H9 (cell line): ENCODE measurements around the gene DISC1. TPM values are rescaled to one million over a fixed set of nuclear protein-coding genes. Genes with fewer than 3 reads are reported as not detected.

Experiments
- DNase-seq: peaks from one replicate; pipeline ENCODE4 v3.0.0-alpha.2; 2017
- H2AFZ ChIP-seq: one replicate; pipeline ENCODE4 v1.6.1; 2013; ENCODE audit warnings: mild to moderate bottlenecking, low read length, control low read depth, moderate library complexity
- H2AK5ac ChIP-seq: 2 replicates; pipeline ENCODE4 v1.6.1; 2013; ENCODE audit warnings: low read length, control low read depth, mixed read lengths; ENCODE audit not compliant: insufficient read length
- H2BK120ac ChIP-seq: one replicate; pipeline ENCODE4 v1.6.1; 2013; ENCODE audit warnings: low read depth, mild to moderate bottlenecking, low read length, control low read depth, inconsistent platforms; ENCODE audit not compliant: poor library complexity, severe bottlenecking
- H2BK12ac ChIP-seq: 2 replicates; pipeline ENCODE4 v1.6.1; 2013; ENCODE audit warnings: low read length, control low read depth, mixed read lengths, low read depth; ENCODE audit not compliant: insufficient read length
- H2BK15ac ChIP-seq: 2 replicates; pipeline ENCODE4 v1.6.1; 2013; ENCODE audit warnings: low read depth, low read length, control low read depth
- H2BK20ac ChIP-seq: one replicate; pipeline ENCODE4 v1.6.1; 2013; ENCODE audit warnings: low read depth, mild to moderate bottlenecking, low read length, control low read depth, inconsistent platforms; ENCODE audit not compliant: poor library complexity, severe bottlenecking
- H2BK5ac ChIP-seq: 2 replicates; pipeline ENCODE4 v1.6.1; 2013; ENCODE audit warnings: low read length, control low read depth, mixed read lengths; ENCODE audit not compliant: insufficient read length
- H3K14ac ChIP-seq: 2 replicates; pipeline ENCODE4 v1.6.1; 2013; ENCODE audit warnings: low read length, control low read depth; ENCODE audit not compliant: insufficient read depth
- H3K18ac ChIP-seq: 2 replicates; pipeline ENCODE4 v1.6.1; 2013; ENCODE audit warnings: low read depth, mild to moderate bottlenecking, mixed read lengths, low read length, control low read depth; ENCODE audit not compliant: insufficient read length
- H3K23ac ChIP-seq: 2 replicates; pipeline ENCODE4 v1.6.1; 2013; ENCODE audit warnings: low read length, control low read depth, mixed read lengths, low read depth; ENCODE audit not compliant: insufficient read length
- H3K23me2 ChIP-seq: 2 replicates; pipeline ENCODE4 v1.6.1; 2013; ENCODE audit warnings: low read depth, mild to moderate bottlenecking, mixed read lengths, low read length, control low read depth; ENCODE audit not compliant: insufficient read length, poor library complexity, severe bottlenecking
- H3K27ac ChIP-seq: 2 replicates; pipeline ENCODE4 v1.5.1; 2013; ENCODE audit warnings: low read length, control low read depth, mixed read lengths, low read depth; ENCODE audit not compliant: insufficient read length
- H3K27me3 ChIP-seq: 2 replicates; pipeline ENCODE4 v1.6.1; 2013; ENCODE audit warnings: low read length, control low read depth, inconsistent platforms; ENCODE audit not compliant: insufficient read depth
- H3K4ac ChIP-seq: 2 replicates; pipeline ENCODE4 v1.6.1; 2013; ENCODE audit warnings: low read depth, mild to moderate bottlenecking, control low read depth, inconsistent platforms, low read length, moderate library complexity
- H3K4me1 ChIP-seq: 2 replicates; pipeline ENCODE4 v1.6.1; 2013; ENCODE audit warnings: low read length, control low read depth, inconsistent platforms; ENCODE audit not compliant: insufficient read depth
- H3K4me2 ChIP-seq: 2 replicates; pipeline ENCODE4 v1.6.1; 2013; ENCODE audit warnings: low read length, control low read depth, mixed read lengths; ENCODE audit not compliant: insufficient read length, insufficient read depth
- H3K56ac ChIP-seq: 2 replicates; pipeline ENCODE4 v1.6.1; 2013; ENCODE audit warnings: low read depth, mild to moderate bottlenecking, mixed read lengths, low read length, control low read depth; ENCODE audit not compliant: insufficient read length
- H3K79me1 ChIP-seq: 2 replicates; pipeline ENCODE4 v1.6.1; 2013; ENCODE audit warnings: low read depth, mild to moderate bottlenecking, moderate library complexity, low read length, control low read depth, inconsistent platforms; ENCODE audit not compliant: insufficient read depth, poor library complexity, severe bottlenecking
- H3K79me2 ChIP-seq: 2 replicates; pipeline ENCODE4 v1.6.1; 2013; ENCODE audit warnings: low read length, control low read depth, inconsistent platforms; ENCODE audit not compliant: insufficient read depth
- H3K9ac ChIP-seq: 2 replicates; pipeline ENCODE4 v1.6.1; 2013; ENCODE audit warnings: low read length, control low read depth, mixed read lengths; ENCODE audit not compliant: insufficient read length; ENCODE audit errors: extremely low read depth
- H3K9me3 ChIP-seq: one replicate; pipeline ENCODE4 v1.6.1; 2013; ENCODE audit warnings: low read depth, low read length, inconsistent platforms; ENCODE audit not compliant: control insufficient read depth
- H3T11ph ChIP-seq: one replicate; pipeline ENCODE4 v1.6.1; 2013; ENCODE audit warnings: mild to moderate bottlenecking, low read length, control low read depth, inconsistent platforms
- H4K20me1 ChIP-seq: one replicate; pipeline ENCODE4 v1.6.1; 2013; ENCODE audit not compliant: control insufficient read depth, insufficient read length, insufficient read depth
- H4K5ac ChIP-seq: 2 replicates; pipeline ENCODE4 v1.6.1; 2013; ENCODE audit warnings: low read depth, mild to moderate bottlenecking, mixed read lengths, low read length, control low read depth; ENCODE audit not compliant: insufficient read length
- H4K8ac ChIP-seq: replicated peaks from 2 replicates; pipeline ENCODE4 v1.6.1; 2013; ENCODE audit warnings: low read length, control low read depth, mixed read lengths, low read depth; ENCODE audit not compliant: insufficient read length
- H4K91ac ChIP-seq: 2 replicates; pipeline ENCODE4 v1.6.1; 2013; ENCODE audit warnings: low read depth, mild to moderate bottlenecking, moderate library complexity, mixed read lengths, low read length, control low read depth; ENCODE audit not compliant: insufficient read length
- H3K27ac Mint-ChIP-seq, 3 experiments: 2 replicates in 2 of 3; 3 replicates in 1 of 3; pipeline ENCODE4 v1.8.0; 2020 to 2021; ENCODE audit warnings: mixed read lengths in 3 of 3, mild to moderate bottlenecking in 1 of 3, moderate library complexity in 1 of 3
- H3K27me3 Mint-ChIP-seq: 2 replicates; pipeline ENCODE4 v1.8.0; 2021; ENCODE audit warnings: low read depth, mild to moderate bottlenecking, moderate library complexity, mixed read lengths
- H3K36me3 Mint-ChIP-seq, 3 experiments: 2 replicates in 2 of 3; 3 replicates in 1 of 3; pipeline ENCODE4 v1.8.0; 2020 to 2021; ENCODE audit warnings: low read depth in 3 of 3, mixed read lengths in 3 of 3; ENCODE audit not compliant: insufficient read depth in 1 of 3
- H3K4me1 Mint-ChIP-seq, 2 experiments: 2 replicates each; pipeline ENCODE4 v1.8.0; 2020; ENCODE audit warnings: mixed read lengths in 2 of 2
- H3K4me3 Mint-ChIP-seq, 2 experiments: 2 replicates in 1 of 2; 3 replicates in 1 of 2; pipeline ENCODE4 v1.8.0; 2020 to 2021; ENCODE audit warnings: mild to moderate bottlenecking in 2 of 2, mixed read lengths in 2 of 2, moderate library complexity in 1 of 2
- H3K9me3 Mint-ChIP-seq, 2 experiments: 2 replicates in 1 of 2; 3 replicates in 1 of 2; pipeline ENCODE4 v1.8.0; 2020; ENCODE audit warnings: mild to moderate bottlenecking in 2 of 2, mixed read lengths in 2 of 2, moderate library complexity in 1 of 2
- CTCF ChIP-seq: fragments of 200-600 bp; sonication (generic); conservative IDR thresholded peaks from 3 replicates; pipeline ENCODE4 v1.8.0; 2021; ENCODE audit warnings: antibody characterized with exemption, mild to moderate bottlenecking
- WGBS: extraction: QIAGEN DNeasy Blood & Tissue Kit; methylation state at CpG from one replicate; pipeline ENCODE4 v1.1.7; 2013; ENCODE audit warnings: missing lambda C conversion rate, low lambda C conversion rate, mixed read lengths; ENCODE audit not compliant: insufficient read length; ENCODE audit errors: extremely low coverage; 5-methylcytosine and 5-hydroxymethylcytosine counted together
- total RNA-seq: library from RNA; stranded (reverse); gene quantifications from 2 replicates; pipeline ENCODE4 v1.2.1, GENCODE V29; 2021

DISC1 gene
- total RNA-seq, 1 experiment from 2014 or later, result 2.5 TPM

GRCh38 chr1:231611851-231612250, 14.7 kb upstream of the DISC1 start:
- Histone ChIP-seq H3K79me2 (no peaks in the 10 kb centered on the region), H3K27me3 (no peaks in the 10 kb centered on the region), H3K23ac (no peak overlapping the region), H4K5ac (no peak overlapping the region), H3K14ac (no peak overlapping the region), H4K91ac (no peak overlapping the region), H2AK5ac (no peak overlapping the region), H2BK15ac (no peak overlapping the region), H2BK12ac (no peak overlapping the region), H2BK5ac (no peak overlapping the region), H3K4me2 (no peak overlapping the region), H3T11ph (no peak overlapping the region), H4K20me1 (no peaks in the 10 kb centered on the region), H3K18ac (no peak overlapping the region), H2AFZ (no peak overlapping the region), H3K4ac (no peak overlapping the region), H3K79me1 (no peaks in the 10 kb centered on the region), H4K8ac (no peak overlapping the region), H3K23me2 (no peaks in the 10 kb centered on the region), H3K56ac (no peak overlapping the region), H2BK120ac (no peak overlapping the region), H2BK20ac (no peak overlapping the region), H3K9ac (no peak overlapping the region), H3K27ac (no peak overlapping the region), H3K9me3 (no peaks in the 10 kb centered on the region), H3K4me1 (no peaks in the 10 kb centered on the region)
- H3K27ac Mint-ChIP-seq, result no peak overlapping the region
- no peak overlapping the region for H3K4me3 Mint-ChIP-seq
- no CpG with 5 or more reads among the region's 5 CpGs for WGBS
- peaks cover 81% of the 10 kb centered on the region for H3K27me3 Mint-ChIP-seq
- H3K36me3 Mint-ChIP-seq, result no peaks in the 10 kb centered on the region
- DNase-seq, result no peak
- TF ChIP-seq CTCF, result no peak
- H3K9me3 Mint-ChIP-seq, result no peaks in the 10 kb centered on the region; a peak in 3 of 5 replicates
- H3K4me1 Mint-ChIP-seq, result no peaks in the 10 kb centered on the region
